ENCODE measurements around the gene SH3BP4.

DNA sequence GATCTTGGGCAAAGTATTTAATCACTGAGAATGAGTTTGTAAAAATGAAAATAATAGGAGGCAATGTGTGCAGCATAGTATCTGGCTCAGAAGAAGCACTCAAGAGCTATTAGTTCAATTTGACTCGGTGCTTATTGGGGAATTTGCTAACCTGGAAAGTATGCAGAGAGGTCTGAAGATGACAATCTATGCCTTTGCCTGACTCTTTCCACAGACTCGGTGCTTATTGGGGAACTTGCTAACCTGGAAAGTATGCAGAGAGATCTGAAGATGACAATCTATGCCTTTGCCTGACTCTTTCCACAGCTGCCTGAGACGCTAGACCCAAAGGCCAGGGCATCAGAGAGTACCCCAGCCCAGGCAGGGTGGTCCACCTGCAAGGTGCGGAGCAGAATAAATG, 12.2 kb upstream of the SH3BP4 start:
- TF ChIP-seq, protein P1, sequence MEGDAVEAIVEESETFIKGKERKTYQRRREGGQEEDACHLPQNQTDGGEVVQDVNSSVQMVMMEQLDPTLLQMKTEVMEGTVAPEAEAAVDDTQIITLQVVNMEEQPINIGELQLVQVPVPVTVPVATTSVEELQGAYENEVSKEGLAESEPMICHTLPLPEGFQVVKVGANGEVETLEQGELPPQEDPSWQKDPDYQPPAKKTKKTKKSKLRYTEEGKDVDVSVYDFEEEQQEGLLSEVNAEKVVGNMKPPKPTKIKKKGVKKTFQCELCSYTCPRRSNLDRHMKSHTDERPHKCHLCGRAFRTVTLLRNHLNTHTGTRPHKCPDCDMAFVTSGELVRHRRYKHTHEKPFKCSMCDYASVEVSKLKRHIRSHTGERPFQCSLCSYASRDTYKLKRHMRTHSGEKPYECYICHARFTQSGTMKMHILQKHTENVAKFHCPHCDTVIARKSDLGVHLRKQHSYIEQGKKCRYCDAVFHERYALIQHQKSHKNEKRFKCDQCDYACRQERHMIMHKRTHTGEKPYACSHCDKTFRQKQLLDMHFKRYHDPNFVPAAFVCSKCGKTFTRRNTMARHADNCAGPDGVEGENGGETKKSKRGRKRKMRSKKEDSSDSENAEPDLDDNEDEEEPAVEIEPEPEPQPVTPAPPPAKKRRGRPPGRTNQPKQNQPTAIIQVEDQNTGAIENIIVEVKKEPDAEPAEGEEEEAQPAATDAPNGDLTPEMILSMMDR (conservative IDR thresholded peaks at IDR 0.05; ENCODE audit: low read depth, low read length): no peak
- TF ChIP-seq EZH2 (IDR thresholded peaks at IDR 0.05; ENCODE audit: borderline replicate concordance, low read depth, low read length, poor library complexity, severe bottlenecking): no peak
